Esophagus muscularis mucosa (tissue), 4 donors: ENCODE results near the gene KRTAP4-5.

Experiments used
- EP300 ChIP-seq: sonication (generic); formaldehyde crosslinking; IDR thresholded peaks from one replicate; pipeline ENCODE4 v1.6.1; 2017; ENCODE audit warnings: antibody characterized with exemption
- POLR2AphosphoS5 ChIP-seq, 2 donors: sonication (generic); formaldehyde crosslinking; IDR thresholded peaks; one replicate each; pipeline ENCODE4 v1.6.1; 2017; ENCODE audit warnings: antibody characterized with exemption in 2 of 2
- TF ChIP-seq, protein P1 (sequence below), 3 experiments: fragments of 200-600 bp in 2 of 3; fragments of 450-650 bp in 1 of 3; sonication (generic) in 2 of 3; IDR thresholded peaks; one replicate each; pipeline ENCODE4 v1.5.1; 2017 to 2019; ENCODE audit warnings: antibody characterized with exemption in 3 of 3, mild to moderate bottlenecking in 2 of 3, moderate library complexity in 1 of 3

DNA sequence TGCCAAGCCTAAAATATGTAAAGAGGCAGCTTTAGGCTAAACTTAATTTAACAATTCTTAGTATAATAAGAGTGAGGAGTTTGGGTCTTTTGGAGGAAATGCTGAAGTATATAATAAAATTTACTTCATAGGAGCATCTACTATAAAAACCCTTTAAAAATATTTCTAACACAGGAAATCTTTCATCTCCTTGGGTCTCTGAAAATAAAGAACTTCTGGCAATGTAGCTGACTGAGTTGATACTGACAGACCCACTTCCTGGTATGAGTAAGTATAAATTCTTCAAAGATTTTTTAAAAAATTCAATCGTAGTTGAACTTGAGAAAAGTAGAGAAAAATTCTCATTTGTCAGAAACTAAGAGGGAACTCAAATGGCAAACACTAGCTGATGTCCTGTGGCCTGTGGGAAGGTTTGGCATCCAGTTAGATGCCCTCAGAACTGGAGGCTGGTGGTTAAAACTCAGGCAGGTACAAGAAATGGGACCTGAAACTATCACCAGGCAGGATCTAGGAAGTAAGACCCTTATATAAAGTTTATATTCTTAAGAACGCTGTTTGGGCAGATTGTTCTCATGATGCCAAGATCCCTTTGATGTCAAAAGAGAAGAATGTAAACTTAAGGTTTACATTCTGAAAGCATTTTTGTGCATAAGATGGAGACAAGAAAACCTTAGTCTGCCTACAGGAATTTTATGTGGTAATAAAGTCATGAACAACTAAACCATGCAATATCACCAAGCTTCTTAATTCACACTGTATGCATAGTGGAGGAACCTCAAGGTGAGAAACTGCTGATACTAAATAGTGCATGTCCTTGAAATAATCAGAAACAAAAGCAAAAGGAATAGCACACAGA, 15.5 kb downstream of the KRTAP4-5 start:
- TF ChIP-seq, protein P1, sequence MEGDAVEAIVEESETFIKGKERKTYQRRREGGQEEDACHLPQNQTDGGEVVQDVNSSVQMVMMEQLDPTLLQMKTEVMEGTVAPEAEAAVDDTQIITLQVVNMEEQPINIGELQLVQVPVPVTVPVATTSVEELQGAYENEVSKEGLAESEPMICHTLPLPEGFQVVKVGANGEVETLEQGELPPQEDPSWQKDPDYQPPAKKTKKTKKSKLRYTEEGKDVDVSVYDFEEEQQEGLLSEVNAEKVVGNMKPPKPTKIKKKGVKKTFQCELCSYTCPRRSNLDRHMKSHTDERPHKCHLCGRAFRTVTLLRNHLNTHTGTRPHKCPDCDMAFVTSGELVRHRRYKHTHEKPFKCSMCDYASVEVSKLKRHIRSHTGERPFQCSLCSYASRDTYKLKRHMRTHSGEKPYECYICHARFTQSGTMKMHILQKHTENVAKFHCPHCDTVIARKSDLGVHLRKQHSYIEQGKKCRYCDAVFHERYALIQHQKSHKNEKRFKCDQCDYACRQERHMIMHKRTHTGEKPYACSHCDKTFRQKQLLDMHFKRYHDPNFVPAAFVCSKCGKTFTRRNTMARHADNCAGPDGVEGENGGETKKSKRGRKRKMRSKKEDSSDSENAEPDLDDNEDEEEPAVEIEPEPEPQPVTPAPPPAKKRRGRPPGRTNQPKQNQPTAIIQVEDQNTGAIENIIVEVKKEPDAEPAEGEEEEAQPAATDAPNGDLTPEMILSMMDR (IDR thresholded peaks at IDR 0.05), result no peak
- TF ChIP-seq POLR2AphosphoS5 (IDR thresholded peaks at IDR 0.05) (no peak), EP300 (no peak)
